K562 (cell line): Measurements from ENCODE around the gene CDC37. TPM values are rescaled to one million over a fixed set of nuclear protein-coding genes. Genes with fewer than 3 reads are reported as not detected.

Experiments used
- BCOR ChIP-seq: fragments of 450-650 bp; IDR thresholded peaks from 2 replicates; pipeline ENCODE4 v1.6.1; 2016
- DPF2 ChIP-seq: fragments of 450-650 bp; IDR thresholded peaks from 2 replicates; pipeline ENCODE4 v1.6.1; 2016
- GABPB2 ChIP-seq: fragments of 250-450 bp; sonication (Bioruptor Pico); conservative IDR thresholded peaks from 2 replicates; pipeline ENCODE4 v1.5.1; 2021; ENCODE audit warnings: mild to moderate bottlenecking
- GTF2E2 ChIP-seq: fragments of 200-800 bp; sonication (Bioruptor generic); IDR thresholded peaks from 2 replicates; pipeline ENCODE4 v1.6.1; 2016; ENCODE audit warnings: missing genetic modification characterization, missing compliant biosample characterization
- HDGF ChIP-seq: fragments of 450-650 bp; IDR thresholded peaks from 2 replicates; pipeline ENCODE4 v1.6.1; 2016
- HIVEP1 ChIP-seq: fragments of 250-450 bp; sonication (Bioruptor Pico); IDR thresholded peaks from 2 replicates; pipeline ENCODE4 v1.4.0; 2020; ENCODE audit warnings: mild to moderate bottlenecking
- HNRNPK ChIP-seq: fragments of 200-400 bp; formaldehyde crosslinking; IDR thresholded peaks from one replicate; pipeline ENCODE4 v1.6.1; 2018; ENCODE audit warnings: mild to moderate bottlenecking, low read depth, low read length; ENCODE audit not compliant: poor library complexity, severe bottlenecking
- KLF16 ChIP-seq: IDR thresholded peaks from 2 replicates; pipeline ENCODE4 v1.6.1; 2016; ENCODE audit warnings: antibody characterized with exemption
- MYC ChIP-seq, 2 experiments: fragments of 250-450 bp in 1 of 2; sonication (Bioruptor Pico) in 1 of 2; IDR thresholded peaks; 2 replicates each; pipeline versions ENCODE4 v1.5.1 to v1.6.1; 2012 to 2021; ENCODE audit warnings: low read depth in 2 of 2, borderline replicate concordance in 1 of 2, improper control_type of control experiment in 1 of 2, low read length in 1 of 2, mild to moderate bottlenecking in 1 of 2, moderate library complexity in 1 of 2
- MYNN ChIP-seq, 2 experiments: sonication (generic); formaldehyde crosslinking in 1 of 2; IDR thresholded peaks; 2 replicates each; pipeline versions ENCODE4 v1.5.0 to v1.6.1; 2016 to 2020; ENCODE audit warnings: antibody characterized with exemption in 1 of 2, missing genetic modification reagents in 1 of 2
- NR2C2 ChIP-seq, 2 experiments: fragments of 200-800 bp in 1 of 2; sonication (Bioruptor generic) in 1 of 2; sonication (generic) in 1 of 2; formaldehyde crosslinking in 1 of 2; IDR thresholded peaks; 2 replicates each; pipeline versions ENCODE4 v1.6.1 to v1.8.0; 2016 to 2022; ENCODE audit warnings: mild to moderate bottlenecking in 1 of 2, missing compliant biosample characterization in 1 of 2, missing genetic modification characterization in 1 of 2, missing genetic modification reagents in 1 of 2
- POLR2G ChIP-seq: fragments of 200-400 bp; formaldehyde crosslinking; IDR thresholded peaks from 2 replicates; pipeline ENCODE4 v1.6.1; 2017; ENCODE audit warnings: low read depth, mild to moderate bottlenecking, antibody characterized with exemption, low read length, moderate library complexity
- RBFOX2 ChIP-seq: fragments of 200-400 bp; formaldehyde crosslinking; IDR thresholded peaks from 2 replicates; pipeline ENCODE4 v1.6.1; 2017; ENCODE audit warnings: low read depth, mild to moderate bottlenecking, low read length, moderate library complexity
- SIRT6 ChIP-seq: IDR thresholded peaks from one replicate; pipeline ENCODE4 v1.6.1; 2012; ENCODE audit warnings: low read depth, mild to moderate bottlenecking, control low read depth, inconsistent platforms, low read length, moderate library complexity
- SPI1 ChIP-seq: IDR thresholded peaks from 2 replicates; pipeline ENCODE4 v1.6.1; 2011; ENCODE audit warnings: low read depth, low read length, control low read depth, borderline replicate concordance
- STAG1 ChIP-seq: sonication (generic); formaldehyde crosslinking; IDR thresholded peaks from 2 replicates; pipeline ENCODE4 v1.5.0; 2020; ENCODE audit warnings: missing genetic modification reagents, borderline replicate concordance
- TRIM24 ChIP-seq, 2 experiments: fragments of 450-650 bp; IDR thresholded peaks; 2 replicates each; pipeline ENCODE4 v1.6.1; 2016
- U2AF2 ChIP-seq: fragments of 200-400 bp; formaldehyde crosslinking; optimal IDR thresholded peaks from 2 replicates; pipeline ENCODE3; 2017; ENCODE audit warnings: low read depth, mild to moderate bottlenecking, low read length
- XRCC3 ChIP-seq: fragments of 450-650 bp; IDR thresholded peaks from 2 replicates; pipeline ENCODE4 v1.6.1; 2017; ENCODE audit warnings: mild to moderate bottlenecking, moderate library complexity
- ZKSCAN1 ChIP-seq: fragments of 150-350 bp; IDR thresholded peaks from 2 replicates; pipeline ENCODE4 v1.6.1; 2016; ENCODE audit warnings: low read depth, low read length
- ZNF354B ChIP-seq: fragments of 250-450 bp; sonication (Bioruptor Pico); IDR thresholded peaks from 2 replicates; pipeline ENCODE4 v1.4.0; 2020
- polyA plus RNA-seq, 8 experiments: library from polyadenylated mRNA; depleted of rRNA in 4 of 8; stranded (reverse) in 5 of 8; unstranded in 3 of 8; fragments of >200 nt; fragmentation: Nextera tagmentation in 2 of 8; fragmentation: Illumina TruSeq in 1 of 8; extraction: Ambion mirVana in 2 of 8; extraction: Trizol in 1 of 8; gene quantifications; 2 replicates each; pipeline versions ENCODE4 v1.2.1 to v1.2.3, GENCODE V29; 2011 to 2014; ENCODE audit warnings: inconsistent platforms in 1 of 8, missing spikeins in 1 of 8
- total RNA-seq, 7 experiments: library from RNA; depleted of rRNA in 6 of 7; stranded (reverse); fragments of >200 nt in 6 of 7; fragmentation: Illumina TruSeq in 2 of 7; extraction: Trizol in 2 of 7; gene quantifications; 2 replicates each; pipeline versions ENCODE4 v1.2.1 to v1.2.3, GENCODE V29; 2011 to 2021; ENCODE audit warnings: low replicate concordance in 1 of 7
- TF ChIP-seq, protein P1 (sequence below): fragments of 200-800 bp; sonication (Bioruptor generic); IDR thresholded peaks from 2 replicates; pipeline ENCODE4 v1.6.1; 2017; ENCODE audit warnings: missing genetic modification characterization, missing compliant biosample characterization
- TF ChIP-seq, protein P2 (sequence below): fragments of 450-650 bp; formaldehyde crosslinking; IDR thresholded peaks from 2 replicates; pipeline ENCODE4 v1.4.0; 2020; ENCODE audit warnings: mild to moderate bottlenecking
- TF ChIP-seq, protein P3 (sequence below): fragments of 250-450 bp; sonication (Bioruptor Pico); IDR thresholded peaks from 2 replicates; pipeline ENCODE4 v1.5.0; 2021
- TF ChIP-seq, protein P4 (sequence below): conservative IDR thresholded peaks from 2 replicates; pipeline ENCODE4 v1.6.1; 2011; ENCODE audit warnings: low read depth, mild to moderate bottlenecking, low read length; ENCODE audit not compliant: control insufficient read depth

Gene CDC37
- total and polyA plus RNA-seq, 9 of the 15 experiments (the other 6 are each of a cell fraction or from before 2014, with no cell fraction given), result 6.6 to 538 (median 227) TPM

DNA sequence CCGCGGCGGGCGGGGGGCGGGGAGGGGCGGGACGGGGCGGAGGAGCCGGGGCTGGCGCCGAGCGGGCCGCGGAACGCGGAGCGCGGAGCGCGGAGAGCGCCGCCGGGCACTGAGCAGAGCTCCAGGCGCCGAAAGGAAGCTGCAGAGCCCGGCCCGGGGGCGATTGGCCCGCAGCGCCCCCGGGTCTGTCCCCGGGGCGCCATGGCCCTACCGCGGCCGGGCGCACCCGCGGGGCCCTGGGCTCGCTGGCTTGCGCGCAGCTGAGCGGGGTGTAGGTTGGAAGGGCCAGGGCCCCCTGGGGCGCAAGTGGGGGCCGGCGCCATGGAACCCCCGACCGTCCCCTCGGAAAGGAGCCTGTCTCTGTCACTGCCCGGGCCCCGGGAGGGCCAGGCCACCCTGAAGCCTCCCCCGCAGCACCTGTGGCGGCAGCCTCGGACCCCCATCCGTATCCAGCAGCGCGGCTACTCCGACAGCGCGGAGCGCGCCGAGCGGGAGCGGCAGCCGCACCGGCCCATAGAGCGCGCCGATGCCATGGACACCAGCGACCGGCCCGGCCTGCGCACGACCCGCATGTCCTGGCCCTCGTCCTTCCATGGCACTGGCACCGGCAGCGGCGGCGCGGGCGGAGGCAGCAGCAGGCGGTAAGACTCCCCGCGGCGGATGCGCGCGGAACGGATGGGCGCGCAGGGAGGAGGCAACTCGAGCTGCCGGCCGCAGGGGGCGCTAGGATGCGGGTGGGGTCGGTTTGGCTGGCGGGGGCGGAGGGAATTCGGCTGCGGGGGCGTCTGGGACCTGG is 17.3 kb upstream of the CDC37 start, which contains the start of gene PDE4A (continued):
- TF ChIP-seq, protein P1, sequence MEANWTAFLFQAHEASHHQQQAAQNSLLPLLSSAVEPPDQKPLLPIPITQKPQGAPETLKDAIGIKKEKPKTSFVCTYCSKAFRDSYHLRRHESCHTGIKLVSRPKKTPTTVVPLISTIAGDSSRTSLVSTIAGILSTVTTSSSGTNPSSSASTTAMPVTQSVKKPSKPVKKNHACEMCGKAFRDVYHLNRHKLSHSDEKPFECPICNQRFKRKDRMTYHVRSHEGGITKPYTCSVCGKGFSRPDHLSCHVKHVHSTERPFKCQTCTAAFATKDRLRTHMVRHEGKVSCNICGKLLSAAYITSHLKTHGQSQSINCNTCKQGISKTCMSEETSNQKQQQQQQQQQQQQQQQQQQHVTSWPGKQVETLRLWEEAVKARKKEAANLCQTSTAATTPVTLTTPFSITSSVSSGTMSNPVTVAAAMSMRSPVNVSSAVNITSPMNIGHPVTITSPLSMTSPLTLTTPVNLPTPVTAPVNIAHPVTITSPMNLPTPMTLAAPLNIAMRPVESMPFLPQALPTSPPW (CRISPR knock-in tag), result peak; percentile 70
- TF ChIP-seq SPI1 (no peak), U2AF2 (no peak), GABPB2 (no peak), GTF2E2 (tag) (no peak), STAG1 (no peak), HDGF (no peak), NR2C2 (CRISPR knock-in tag; IDR thresholded peaks at IDR 0.05) (0 out of 2 replicates have a peak, but pooled peaks have one; percentile 34), NR2C2 (tag; IDR thresholded peaks at IDR 0.05) (no peak), ZNF354B (CRISPR knock-in tag) (no peak), MYNN (IDR thresholded peaks at IDR 0.05) (peak; percentile 52; the same call in 1 of the 2 replicates), MYNN (CRISPR knock-in tag; IDR thresholded peaks at IDR 0.05) (no peak), TRIM24 (IDR thresholded peaks at IDR 0.05) (no peak), POLR2G (peak; percentile 69), XRCC3 (no peak), BCOR (no peak), DPF2 (no peak), SIRT6 (no peak), HIVEP1 (no peak), HNRNPK (no peak), MYC (IDR thresholded peaks at IDR 0.05; ENCODE audit: low read depth, low read length) (no peak), MYC (CRISPR knock-in tag; IDR thresholded peaks at IDR 0.05; ENCODE audit: borderline replicate concordance, low read depth) (no peak), RBFOX2 (peak; percentile 57), KLF16 (0 out of 2 replicates have a peak, but pooled peaks have one; percentile 0), ZKSCAN1 (no peak)
- TF ChIP-seq, protein P2, sequence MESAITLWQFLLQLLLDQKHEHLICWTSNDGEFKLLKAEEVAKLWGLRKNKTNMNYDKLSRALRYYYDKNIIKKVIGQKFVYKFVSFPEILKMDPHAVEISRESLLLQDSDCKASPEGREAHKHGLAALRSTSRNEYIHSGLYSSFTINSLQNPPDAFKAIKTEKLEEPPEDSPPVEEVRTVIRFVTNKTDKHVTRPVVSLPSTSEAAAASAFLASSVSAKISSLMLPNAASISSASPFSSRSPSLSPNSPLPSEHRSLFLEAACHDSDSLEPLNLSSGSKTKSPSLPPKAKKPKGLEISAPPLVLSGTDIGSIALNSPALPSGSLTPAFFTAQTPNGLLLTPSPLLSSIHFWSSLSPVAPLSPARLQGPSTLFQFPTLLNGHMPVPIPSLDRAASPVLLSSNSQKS (CRISPR knock-in tag), result no peak
- TF ChIP-seq, protein P3, sequence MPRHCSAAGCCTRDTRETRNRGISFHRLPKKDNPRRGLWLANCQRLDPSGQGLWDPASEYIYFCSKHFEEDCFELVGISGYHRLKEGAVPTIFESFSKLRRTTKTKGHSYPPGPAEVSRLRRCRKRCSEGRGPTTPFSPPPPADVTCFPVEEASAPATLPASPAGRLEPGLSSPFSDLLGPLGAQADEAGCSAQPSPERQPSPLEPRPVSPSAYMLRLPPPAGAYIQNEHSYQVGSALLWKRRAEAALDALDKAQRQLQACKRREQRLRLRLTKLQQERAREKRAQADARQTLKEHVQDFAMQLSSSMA (CRISPR knock-in tag), result no peak
- TF ChIP-seq, protein P4, sequence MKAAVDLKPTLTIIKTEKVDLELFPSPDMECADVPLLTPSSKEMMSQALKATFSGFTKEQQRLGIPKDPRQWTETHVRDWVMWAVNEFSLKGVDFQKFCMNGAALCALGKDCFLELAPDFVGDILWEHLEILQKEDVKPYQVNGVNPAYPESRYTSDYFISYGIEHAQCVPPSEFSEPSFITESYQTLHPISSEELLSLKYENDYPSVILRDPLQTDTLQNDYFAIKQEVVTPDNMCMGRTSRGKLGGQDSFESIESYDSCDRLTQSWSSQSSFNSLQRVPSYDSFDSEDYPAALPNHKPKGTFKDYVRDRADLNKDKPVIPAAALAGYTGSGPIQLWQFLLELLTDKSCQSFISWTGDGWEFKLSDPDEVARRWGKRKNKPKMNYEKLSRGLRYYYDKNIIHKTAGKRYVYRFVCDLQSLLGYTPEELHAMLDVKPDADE, result peak; percentile 25; the same call in 1 of the 2 replicates
